H9 (cell line): ENCODE results near the gene CDKAL1. TPM values are rescaled to one million over a fixed set of nuclear protein-coding genes. Genes with fewer than 3 reads are reported as not detected.

ENCODE experiments used
- DNase-seq: peaks from one replicate; pipeline ENCODE4 v3.0.0-alpha.2; 2017
- H2AFZ ChIP-seq: one replicate; pipeline ENCODE4 v1.6.1; 2013; ENCODE audit warnings: mild to moderate bottlenecking, low read length, control low read depth, moderate library complexity
- H2AK5ac ChIP-seq: 2 replicates; pipeline ENCODE4 v1.6.1; 2013; ENCODE audit warnings: low read length, control low read depth, mixed read lengths; ENCODE audit not compliant: insufficient read length
- H2BK120ac ChIP-seq: one replicate; pipeline ENCODE4 v1.6.1; 2013; ENCODE audit warnings: low read depth, mild to moderate bottlenecking, low read length, control low read depth, inconsistent platforms; ENCODE audit not compliant: poor library complexity, severe bottlenecking
- H2BK12ac ChIP-seq: 2 replicates; pipeline ENCODE4 v1.6.1; 2013; ENCODE audit warnings: low read length, control low read depth, mixed read lengths, low read depth; ENCODE audit not compliant: insufficient read length
- H2BK15ac ChIP-seq: 2 replicates; pipeline ENCODE4 v1.6.1; 2013; ENCODE audit warnings: low read depth, low read length, control low read depth
- H2BK20ac ChIP-seq: one replicate; pipeline ENCODE4 v1.6.1; 2013; ENCODE audit warnings: low read depth, mild to moderate bottlenecking, low read length, control low read depth, inconsistent platforms; ENCODE audit not compliant: poor library complexity, severe bottlenecking
- H2BK5ac ChIP-seq: 2 replicates; pipeline ENCODE4 v1.6.1; 2013; ENCODE audit warnings: low read length, control low read depth, mixed read lengths; ENCODE audit not compliant: insufficient read length
- H3K14ac ChIP-seq: 2 replicates; pipeline ENCODE4 v1.6.1; 2013; ENCODE audit warnings: low read length, control low read depth; ENCODE audit not compliant: insufficient read depth
- H3K18ac ChIP-seq: 2 replicates; pipeline ENCODE4 v1.6.1; 2013; ENCODE audit warnings: low read depth, mild to moderate bottlenecking, mixed read lengths, low read length, control low read depth; ENCODE audit not compliant: insufficient read length
- H3K23ac ChIP-seq: 2 replicates; pipeline ENCODE4 v1.6.1; 2013; ENCODE audit warnings: low read length, control low read depth, mixed read lengths, low read depth; ENCODE audit not compliant: insufficient read length
- H3K23me2 ChIP-seq: 2 replicates; pipeline ENCODE4 v1.6.1; 2013; ENCODE audit warnings: low read depth, mild to moderate bottlenecking, mixed read lengths, low read length, control low read depth; ENCODE audit not compliant: insufficient read length, poor library complexity, severe bottlenecking
- H3K27ac ChIP-seq: 2 replicates; pipeline ENCODE4 v1.5.1; 2013; ENCODE audit warnings: low read length, control low read depth, mixed read lengths, low read depth; ENCODE audit not compliant: insufficient read length
- H3K27me3 ChIP-seq: 2 replicates; pipeline ENCODE4 v1.6.1; 2013; ENCODE audit warnings: low read length, control low read depth, inconsistent platforms; ENCODE audit not compliant: insufficient read depth
- H3K4ac ChIP-seq: 2 replicates; pipeline ENCODE4 v1.6.1; 2013; ENCODE audit warnings: low read depth, mild to moderate bottlenecking, control low read depth, inconsistent platforms, low read length, moderate library complexity
- H3K4me1 ChIP-seq: 2 replicates; pipeline ENCODE4 v1.6.1; 2013; ENCODE audit warnings: low read length, control low read depth, inconsistent platforms; ENCODE audit not compliant: insufficient read depth
- H3K4me2 ChIP-seq: 2 replicates; pipeline ENCODE4 v1.6.1; 2013; ENCODE audit warnings: low read length, control low read depth, mixed read lengths; ENCODE audit not compliant: insufficient read length, insufficient read depth
- H3K56ac ChIP-seq: 2 replicates; pipeline ENCODE4 v1.6.1; 2013; ENCODE audit warnings: low read depth, mild to moderate bottlenecking, mixed read lengths, low read length, control low read depth; ENCODE audit not compliant: insufficient read length
- H3K79me1 ChIP-seq: 2 replicates; pipeline ENCODE4 v1.6.1; 2013; ENCODE audit warnings: low read depth, mild to moderate bottlenecking, moderate library complexity, low read length, control low read depth, inconsistent platforms; ENCODE audit not compliant: insufficient read depth, poor library complexity, severe bottlenecking
- H3K79me2 ChIP-seq: 2 replicates; pipeline ENCODE4 v1.6.1; 2013; ENCODE audit warnings: low read length, control low read depth, inconsistent platforms; ENCODE audit not compliant: insufficient read depth
- H3K9ac ChIP-seq: 2 replicates; pipeline ENCODE4 v1.6.1; 2013; ENCODE audit warnings: low read length, control low read depth, mixed read lengths; ENCODE audit not compliant: insufficient read length; ENCODE audit errors: extremely low read depth
- H3K9me3 ChIP-seq: one replicate; pipeline ENCODE4 v1.6.1; 2013; ENCODE audit warnings: low read depth, low read length, inconsistent platforms; ENCODE audit not compliant: control insufficient read depth
- H3T11ph ChIP-seq: one replicate; pipeline ENCODE4 v1.6.1; 2013; ENCODE audit warnings: mild to moderate bottlenecking, low read length, control low read depth, inconsistent platforms
- H4K20me1 ChIP-seq: one replicate; pipeline ENCODE4 v1.6.1; 2013; ENCODE audit not compliant: control insufficient read depth, insufficient read length, insufficient read depth
- H4K5ac ChIP-seq: 2 replicates; pipeline ENCODE4 v1.6.1; 2013; ENCODE audit warnings: low read depth, mild to moderate bottlenecking, mixed read lengths, low read length, control low read depth; ENCODE audit not compliant: insufficient read length
- H4K8ac ChIP-seq: replicated peaks from 2 replicates; pipeline ENCODE4 v1.6.1; 2013; ENCODE audit warnings: low read length, control low read depth, mixed read lengths, low read depth; ENCODE audit not compliant: insufficient read length
- H4K91ac ChIP-seq: 2 replicates; pipeline ENCODE4 v1.6.1; 2013; ENCODE audit warnings: low read depth, mild to moderate bottlenecking, moderate library complexity, mixed read lengths, low read length, control low read depth; ENCODE audit not compliant: insufficient read length
- H3K27ac Mint-ChIP-seq, 3 experiments: 2 replicates in 2 of 3; 3 replicates in 1 of 3; pipeline ENCODE4 v1.8.0; 2020 to 2021; ENCODE audit warnings: mixed read lengths in 3 of 3, mild to moderate bottlenecking in 1 of 3, moderate library complexity in 1 of 3
- H3K27me3 Mint-ChIP-seq: 2 replicates; pipeline ENCODE4 v1.8.0; 2021; ENCODE audit warnings: low read depth, mild to moderate bottlenecking, moderate library complexity, mixed read lengths
- H3K36me3 Mint-ChIP-seq, 3 experiments: 2 replicates in 2 of 3; 3 replicates in 1 of 3; pipeline ENCODE4 v1.8.0; 2020 to 2021; ENCODE audit warnings: low read depth in 3 of 3, mixed read lengths in 3 of 3; ENCODE audit not compliant: insufficient read depth in 1 of 3
- H3K4me1 Mint-ChIP-seq, 2 experiments: 2 replicates each; pipeline ENCODE4 v1.8.0; 2020; ENCODE audit warnings: mixed read lengths in 2 of 2
- H3K4me3 Mint-ChIP-seq, 2 experiments: 2 replicates in 1 of 2; 3 replicates in 1 of 2; pipeline ENCODE4 v1.8.0; 2020 to 2021; ENCODE audit warnings: mild to moderate bottlenecking in 2 of 2, mixed read lengths in 2 of 2, moderate library complexity in 1 of 2
- H3K9me3 Mint-ChIP-seq, 2 experiments: 2 replicates in 1 of 2; 3 replicates in 1 of 2; pipeline ENCODE4 v1.8.0; 2020; ENCODE audit warnings: mild to moderate bottlenecking in 2 of 2, mixed read lengths in 2 of 2, moderate library complexity in 1 of 2
- WGBS: extraction: QIAGEN DNeasy Blood & Tissue Kit; methylation state at CpG from one replicate; pipeline ENCODE4 v1.1.7; 2013; ENCODE audit warnings: missing lambda C conversion rate, low lambda C conversion rate, mixed read lengths; ENCODE audit not compliant: insufficient read length; ENCODE audit errors: extremely low coverage; 5-methylcytosine and 5-hydroxymethylcytosine counted together
- total RNA-seq: library from RNA; stranded (reverse); gene quantifications from 2 replicates; pipeline ENCODE4 v1.2.1, GENCODE V29; 2021
- TF ChIP-seq, protein P1 (sequence below): fragments of 200-600 bp; sonication (generic); conservative IDR thresholded peaks from 3 replicates; pipeline ENCODE4 v1.8.0; 2021; ENCODE audit warnings: antibody characterized with exemption, mild to moderate bottlenecking

CDKAL1 gene
- total RNA-seq, 1 experiment from 2014 or later = 23.0 TPM

DNA sequence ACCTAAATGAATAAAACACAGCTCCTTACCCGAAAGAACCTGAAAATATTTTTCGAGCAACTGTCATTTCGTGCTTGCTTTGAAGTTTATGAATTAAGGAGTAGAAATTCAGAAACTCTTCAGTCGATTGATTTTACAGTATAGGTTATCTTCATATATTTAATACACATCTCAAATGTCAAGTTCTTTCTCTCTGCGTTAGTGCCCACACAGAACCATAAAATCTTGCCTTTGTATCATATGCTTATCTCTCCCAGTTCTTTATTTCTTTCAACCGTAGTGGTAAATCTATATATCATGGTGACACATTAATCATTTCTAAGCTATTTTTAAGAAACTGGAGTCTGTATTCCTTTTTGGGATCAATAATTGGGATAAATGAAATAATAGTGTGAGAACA, 397.5 kb downstream of the CDKAL1 start:
- no peaks in the 10 kb centered on the region for H3K9me3 ChIP-seq
- H3K27me3 ChIP-seq = no peaks in the 10 kb centered on the region
- H3K4ac ChIP-seq = no peak overlapping the region
- Mint-ChIP-seq H3K36me3 (no peaks in the 10 kb centered on the region; a peak in 1 of 7 replicates), H3K4me3 (no peak overlapping the region), H3K9me3 (no peaks in the 10 kb centered on the region), H3K27ac (0 out of 7 replicates have a peak overlapping the region, but pooled peaks of 1 of the 3 experiments have one; percentile 32), H3K27me3 (no peaks in the 10 kb centered on the region), H3K4me1 (peaks cover 14 to 20% of the 10 kb centered on the region in 2 experiments)
- H4K91ac ChIP-seq = no peak overlapping the region
- H3K18ac ChIP-seq = no peak overlapping the region
- H3K23me2 ChIP-seq = no peaks in the 10 kb centered on the region
- no peak overlapping the region for H3K56ac ChIP-seq
- no peak for DNase-seq
- no peaks in the 10 kb centered on the region for H3K79me1 ChIP-seq
- H2BK5ac ChIP-seq = no peak overlapping the region
- no peak overlapping the region for H2BK120ac ChIP-seq
- H4K8ac ChIP-seq = no peak overlapping the region
- H3K23ac ChIP-seq = no peak overlapping the region
- no peaks in the 10 kb centered on the region for H4K20me1 ChIP-seq
- no peak overlapping the region for H4K5ac ChIP-seq
- TF ChIP-seq, protein P1, sequence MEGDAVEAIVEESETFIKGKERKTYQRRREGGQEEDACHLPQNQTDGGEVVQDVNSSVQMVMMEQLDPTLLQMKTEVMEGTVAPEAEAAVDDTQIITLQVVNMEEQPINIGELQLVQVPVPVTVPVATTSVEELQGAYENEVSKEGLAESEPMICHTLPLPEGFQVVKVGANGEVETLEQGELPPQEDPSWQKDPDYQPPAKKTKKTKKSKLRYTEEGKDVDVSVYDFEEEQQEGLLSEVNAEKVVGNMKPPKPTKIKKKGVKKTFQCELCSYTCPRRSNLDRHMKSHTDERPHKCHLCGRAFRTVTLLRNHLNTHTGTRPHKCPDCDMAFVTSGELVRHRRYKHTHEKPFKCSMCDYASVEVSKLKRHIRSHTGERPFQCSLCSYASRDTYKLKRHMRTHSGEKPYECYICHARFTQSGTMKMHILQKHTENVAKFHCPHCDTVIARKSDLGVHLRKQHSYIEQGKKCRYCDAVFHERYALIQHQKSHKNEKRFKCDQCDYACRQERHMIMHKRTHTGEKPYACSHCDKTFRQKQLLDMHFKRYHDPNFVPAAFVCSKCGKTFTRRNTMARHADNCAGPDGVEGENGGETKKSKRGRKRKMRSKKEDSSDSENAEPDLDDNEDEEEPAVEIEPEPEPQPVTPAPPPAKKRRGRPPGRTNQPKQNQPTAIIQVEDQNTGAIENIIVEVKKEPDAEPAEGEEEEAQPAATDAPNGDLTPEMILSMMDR = no peak
- WGBS = no CpG with 5 or more reads among the region's 6 CpGs
- H3K4me2 ChIP-seq = no peak overlapping the region
- H3K9ac ChIP-seq = no peak overlapping the region
- H3K4me1 ChIP-seq = no peaks in the 10 kb centered on the region
- no peak overlapping the region for H3K27ac ChIP-seq
- no peak overlapping the region for H2AK5ac ChIP-seq
- no peak overlapping the region for H2BK12ac ChIP-seq
- no peak overlapping the region for H2BK20ac ChIP-seq
- H3K79me2 ChIP-seq = no peaks in the 10 kb centered on the region
- no peak overlapping the region for H2AFZ ChIP-seq
- no peak overlapping the region for H3T11ph ChIP-seq
- no peak overlapping the region for H2BK15ac ChIP-seq
- no peak overlapping the region for H3K14ac ChIP-seq
